Measurements from ENCODE around the gene INPP5J. TPM values are rescaled to one million over a fixed set of nuclear protein-coding genes. Genes with fewer than 3 reads are reported as not detected.

The INPP5J gene
- total RNA-seq, 1 experiment from 2014 or later: 3.1 TPM

DNA sequence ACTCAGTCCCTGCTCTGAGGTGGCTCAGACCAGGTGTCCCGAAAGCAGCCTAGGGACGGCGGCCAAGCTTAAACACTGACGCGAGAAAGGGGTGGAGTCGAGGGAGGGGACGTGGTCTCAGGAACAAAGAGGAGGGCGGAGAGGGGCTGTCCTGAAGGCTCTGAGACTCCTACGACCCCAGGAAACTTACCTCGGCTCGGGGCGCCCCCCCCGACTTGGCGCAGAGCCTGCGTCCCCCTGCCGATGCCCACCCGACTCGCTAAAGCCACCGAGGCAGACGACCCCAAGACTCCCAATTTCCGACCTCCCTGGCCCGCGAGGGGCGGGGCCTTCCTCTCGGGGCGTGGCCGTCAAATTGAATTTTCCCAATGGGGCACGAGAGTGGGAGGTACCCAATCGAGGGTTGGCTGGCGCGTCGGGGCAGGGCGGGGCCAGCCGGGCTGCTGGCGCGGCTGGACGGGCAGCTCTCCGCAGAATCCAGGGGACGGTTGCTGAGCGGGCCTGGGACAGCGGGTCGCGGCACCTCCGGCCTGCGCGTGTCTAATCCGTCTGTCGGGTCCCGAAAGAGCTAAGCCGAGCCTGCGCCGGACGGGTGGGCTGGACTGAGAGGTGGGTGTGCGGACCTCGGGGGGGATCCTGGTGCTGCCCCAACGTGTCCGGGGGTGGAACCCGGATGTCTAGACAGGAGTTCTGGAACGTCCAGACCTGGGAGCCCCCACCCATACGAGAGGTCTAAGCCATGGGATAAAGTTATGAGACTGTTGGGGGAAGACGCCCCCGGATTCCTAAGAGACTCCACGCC lies 41.7 kb upstream of the INPP5J start, which contains the start of gene SMTN:
SMTN (plus strand) TSS at position 471 of the 802 bp plus-strand sequence. CDS start 1,941 bp downstream, outside the sequence.
- peak within 1 kb of the TSS; percentile 69 for H2AFZ ChIP-seq (ENCODE audit: low read length)
- peak; percentile 90 for DNase-seq
- no TSS peak for BruUV-seq (replicated peaks)
- TF ChIP-seq, protein P1, sequence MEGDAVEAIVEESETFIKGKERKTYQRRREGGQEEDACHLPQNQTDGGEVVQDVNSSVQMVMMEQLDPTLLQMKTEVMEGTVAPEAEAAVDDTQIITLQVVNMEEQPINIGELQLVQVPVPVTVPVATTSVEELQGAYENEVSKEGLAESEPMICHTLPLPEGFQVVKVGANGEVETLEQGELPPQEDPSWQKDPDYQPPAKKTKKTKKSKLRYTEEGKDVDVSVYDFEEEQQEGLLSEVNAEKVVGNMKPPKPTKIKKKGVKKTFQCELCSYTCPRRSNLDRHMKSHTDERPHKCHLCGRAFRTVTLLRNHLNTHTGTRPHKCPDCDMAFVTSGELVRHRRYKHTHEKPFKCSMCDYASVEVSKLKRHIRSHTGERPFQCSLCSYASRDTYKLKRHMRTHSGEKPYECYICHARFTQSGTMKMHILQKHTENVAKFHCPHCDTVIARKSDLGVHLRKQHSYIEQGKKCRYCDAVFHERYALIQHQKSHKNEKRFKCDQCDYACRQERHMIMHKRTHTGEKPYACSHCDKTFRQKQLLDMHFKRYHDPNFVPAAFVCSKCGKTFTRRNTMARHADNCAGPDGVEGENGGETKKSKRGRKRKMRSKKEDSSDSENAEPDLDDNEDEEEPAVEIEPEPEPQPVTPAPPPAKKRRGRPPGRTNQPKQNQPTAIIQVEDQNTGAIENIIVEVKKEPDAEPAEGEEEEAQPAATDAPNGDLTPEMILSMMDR (conservative IDR thresholded peaks at IDR 0.05; ENCODE audit: low read depth, low read length): no peak
- TF ChIP-seq EZH2 (IDR thresholded peaks at IDR 0.05; ENCODE audit: low read length, unreplicated experiment) (no peak), EZH2phosphoT487 (IDR thresholded peaks at IDR 0.05; ENCODE audit: borderline replicate concordance, low read length) (no peak)
- peaks cover 22% of the 10 kb centered on the region for H3K36me3 ChIP-seq (ENCODE audit: low read depth, low read length)
- peaks cover 49% of the 10 kb centered on the region for H3K79me2 ChIP-seq (ENCODE audit: low read length)
- intact Hi-C loops (cut with micrococcal nuclease): no loop called here
- H3K4me1 ChIP-seq (ENCODE audit: insufficient read depth, low read length): peaks cover 28% of the 10 kb centered on the region
- CTCF ChIA-PET: interaction anchor here (1.0 to 1.4 kb wide), 2 partner anchors 26 to 112 kb away, joined by 4 to 9 read pairs; partner anchors contain the start of genes MORC2, SELENOM and TUG1
- H3K27me3 ChIP-seq (ENCODE audit: low read length): no peaks in the 10 kb centered on the region
- H4K20me1 ChIP-seq (ENCODE audit: low read length): peaks cover 12% of the 10 kb centered on the region; the same call in 1 of the 2 replicates
- peak within 1 kb of the TSS; percentile 73 for H3K4me3 ChIP-seq (ENCODE audit: low read length)
- H3K27ac ChIP-seq (ENCODE audit: low read length): peak within 1 kb of the TSS; percentile 91
- H3K9ac ChIP-seq (ENCODE audit: low read length): peak within 1 kb of the TSS; percentile 89
- POLR2A ChIA-PET (ENCODE audit: unreplicated experiment): interaction anchor here (0.6 to 1.0 kb wide), 4 partner anchors 19 to 380 kb away, joined by 6 to 8 read pairs (median 7); partner anchors contain the start of genes MORC2 and TUG1
- peak; percentile 77 for ATAC-seq
- H3F3A ChIP-seq (ENCODE audit: low read length, unreplicated experiment): no peaks in the 10 kb centered on the region
- no peaks in the 10 kb centered on the region for H3K9me2 ChIP-seq (replicated peaks; ENCODE audit: low read length)
- no peaks in the 10 kb centered on the region for H3K9me3 ChIP-seq (ENCODE audit: low read length)
- peak within 1 kb of the TSS; percentile 95 for H3K4me2 ChIP-seq (ENCODE audit: low read length)

DNA sequence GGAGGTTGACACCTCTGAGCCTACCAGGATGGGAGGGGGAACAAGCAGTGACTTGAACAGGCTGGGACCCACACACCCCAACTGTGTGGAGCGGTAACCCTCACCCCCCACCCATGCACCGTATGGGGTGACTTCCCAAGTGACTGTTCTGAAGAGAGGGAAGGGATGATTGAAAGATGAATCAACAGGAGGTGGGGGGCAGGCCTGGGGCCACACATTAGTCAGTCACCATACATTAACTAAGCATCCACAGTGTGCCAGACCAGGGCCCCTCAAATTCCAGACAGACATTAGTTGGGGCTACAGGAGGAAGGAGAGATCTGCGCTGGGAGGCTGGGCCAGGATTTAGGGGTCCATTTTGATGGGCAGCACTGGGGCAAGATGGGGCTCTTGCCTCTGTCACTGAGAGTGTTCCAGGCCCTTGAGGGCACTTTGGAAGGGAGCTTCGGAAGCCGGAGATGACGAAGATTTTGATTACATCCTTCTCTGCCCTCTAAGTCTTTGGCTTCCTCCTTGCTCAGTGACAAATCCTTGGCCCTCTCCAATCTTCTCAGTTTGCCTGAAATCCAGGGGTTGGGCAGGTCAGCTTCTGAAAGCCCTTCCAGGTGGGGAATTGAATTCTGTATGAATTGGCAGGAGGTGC lies 40.7 kb upstream of the INPP5J start:
- Histone ChIP-seq H2AFZ (ENCODE audit: low read length) (no peak overlapping the region), H3F3A (ENCODE audit: low read length, unreplicated experiment) (no peaks in the 10 kb centered on the region), H3K4me3 (ENCODE audit: low read length) (peak overlapping the region; percentile 73), H3K79me2 (ENCODE audit: low read length) (peaks cover 58% of the 10 kb centered on the region), H3K9me3 (ENCODE audit: low read length) (no peaks in the 10 kb centered on the region), H4K20me1 (ENCODE audit: low read length) (peaks cover 17% of the 10 kb centered on the region; the same call in 1 of the 2 replicates), H3K9me2 (replicated peaks; ENCODE audit: low read length) (no peaks in the 10 kb centered on the region), H3K36me3 (ENCODE audit: low read depth, low read length) (peaks cover 25% of the 10 kb centered on the region), H3K4me1 (ENCODE audit: insufficient read depth, low read length) (peaks cover 33% of the 10 kb centered on the region), H3K27me3 (ENCODE audit: low read length) (no peaks in the 10 kb centered on the region), H3K9ac (ENCODE audit: low read length) (peak overlapping the region; percentile 89), H3K4me2 (ENCODE audit: low read length) (peak overlapping the region; percentile 95), H3K27ac (ENCODE audit: low read length) (peak overlapping the region; percentile 91)
- ChIA-PET CTCF (interaction anchor here (0.8 kb wide), 2 partner anchors 25 to 132 kb away, joined by 3 to 5 read pairs; partner anchors contain the start of gene SELENOM), POLR2A (ENCODE audit: unreplicated experiment) (interaction anchor here (0.6 to 0.7 kb wide), 2 partner anchors 26 to 815 kb away, joined by 3 read pairs; no protein-coding TSS in a partner anchor)
- TF ChIP-seq EZH2phosphoT487 (IDR thresholded peaks at IDR 0.05; ENCODE audit: borderline replicate concordance, low read length): no peak
- TF ChIP-seq, protein P1 (conservative IDR thresholded peaks at IDR 0.05; ENCODE audit: low read depth, low read length): no peak
- no peak for TF ChIP-seq EZH2 (IDR thresholded peaks at IDR 0.05; ENCODE audit: low read length, unreplicated experiment)
- intact Hi-C loops (cut with micrococcal nuclease): loop anchor here (2.0 kb wide), 1 partner anchor 113 kb away; the partner anchor contains the start of genes MORC2 and TUG1
- BruUV-seq (replicated peaks): no TSS peak
- DNase-seq (peak; percentile 69), ATAC-seq (peak; percentile 30)

Measured in PC-3 (cell line).